Measurements from ENCODE around the gene HS6ST1. TPM values are rescaled to one million over a fixed set of nuclear protein-coding genes. Genes with fewer than 3 reads are reported as not detected.
A peak's percentile ranks its signal among the peaks of the same experiment; 100 is the strongest.
"Not testable (repeated sequence)": the region's sequence is repeated elsewhere in the genome, so short reads cannot be mapped to it uniquely, and the experiment has no call there.

HS6ST1 gene
- total RNA-seq, 2 donors from 2014 or later, result 2.9 to 14.5 TPM

GRCh38 chr2:128262315-128263253, 56.1 kb downstream of the HS6ST1 start:
- Mint-ChIP-seq H3K27ac (peak overlapping the region; percentile 5 to 65), H3K9me3 (no peaks in the 10 kb centered on the region), H3K36me3 (no peaks in the 10 kb centered on the region)
- DNase-seq (ENCODE audit: low spot score in 2 of 2), result no peak
- ATAC-seq, result no peak

DNA sequence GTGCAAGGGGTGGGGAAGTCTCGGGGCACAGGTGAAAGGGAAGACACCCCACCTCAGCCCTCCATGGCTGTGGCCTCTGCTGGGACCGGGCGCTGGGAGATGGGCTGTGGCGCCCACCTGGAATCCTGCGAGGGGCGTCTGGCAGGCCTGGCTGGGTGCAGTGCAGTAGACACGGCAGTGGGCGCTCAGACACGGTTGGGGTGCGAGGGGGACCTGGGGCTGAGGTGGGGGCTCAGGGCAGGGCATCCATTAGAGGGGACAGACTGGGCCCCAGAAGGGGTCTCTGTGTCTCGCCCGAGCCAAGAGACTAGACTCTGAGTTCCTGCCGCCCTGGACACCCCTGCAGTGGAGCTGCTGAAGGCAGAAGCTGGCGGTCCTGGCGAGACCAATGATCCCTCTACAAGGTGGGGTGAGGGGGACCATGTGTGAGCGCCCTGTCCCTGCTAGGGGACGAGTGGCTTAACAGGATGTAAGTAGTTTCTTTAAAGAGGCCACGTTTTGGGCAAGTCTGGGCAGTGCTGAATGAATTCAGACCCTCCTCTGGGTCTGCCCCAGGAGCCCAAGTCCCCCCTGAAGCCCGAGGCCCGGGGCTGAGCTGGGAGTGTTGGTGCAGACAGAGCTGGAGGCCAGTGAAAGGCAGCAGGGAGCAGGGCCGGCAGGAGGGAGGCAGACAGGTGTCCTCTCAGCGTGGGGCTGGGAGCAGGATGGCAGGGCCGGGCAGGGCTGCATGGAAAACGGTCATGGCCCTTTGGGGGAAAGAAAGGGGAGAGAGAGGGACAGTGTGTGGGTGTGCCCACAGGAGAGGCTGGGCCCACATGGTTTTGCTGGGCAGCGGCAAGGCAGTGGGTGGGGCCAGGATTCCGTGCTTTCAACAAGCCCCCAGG, 57.2 kb downstream of the HS6ST1 start:
- Mint-ChIP-seq H3K36me3 (no peaks in the 10 kb centered on the region), H3K27ac (peak overlapping the region in 1 of 2 donors; percentile 60), H3K9me3 (no peaks in the 10 kb centered on the region)
- peak in 1 of 2 donors; percentile 20 for ATAC-seq
- no peak for DNase-seq (ENCODE audit: low spot score in 2 of 2)

DNA sequence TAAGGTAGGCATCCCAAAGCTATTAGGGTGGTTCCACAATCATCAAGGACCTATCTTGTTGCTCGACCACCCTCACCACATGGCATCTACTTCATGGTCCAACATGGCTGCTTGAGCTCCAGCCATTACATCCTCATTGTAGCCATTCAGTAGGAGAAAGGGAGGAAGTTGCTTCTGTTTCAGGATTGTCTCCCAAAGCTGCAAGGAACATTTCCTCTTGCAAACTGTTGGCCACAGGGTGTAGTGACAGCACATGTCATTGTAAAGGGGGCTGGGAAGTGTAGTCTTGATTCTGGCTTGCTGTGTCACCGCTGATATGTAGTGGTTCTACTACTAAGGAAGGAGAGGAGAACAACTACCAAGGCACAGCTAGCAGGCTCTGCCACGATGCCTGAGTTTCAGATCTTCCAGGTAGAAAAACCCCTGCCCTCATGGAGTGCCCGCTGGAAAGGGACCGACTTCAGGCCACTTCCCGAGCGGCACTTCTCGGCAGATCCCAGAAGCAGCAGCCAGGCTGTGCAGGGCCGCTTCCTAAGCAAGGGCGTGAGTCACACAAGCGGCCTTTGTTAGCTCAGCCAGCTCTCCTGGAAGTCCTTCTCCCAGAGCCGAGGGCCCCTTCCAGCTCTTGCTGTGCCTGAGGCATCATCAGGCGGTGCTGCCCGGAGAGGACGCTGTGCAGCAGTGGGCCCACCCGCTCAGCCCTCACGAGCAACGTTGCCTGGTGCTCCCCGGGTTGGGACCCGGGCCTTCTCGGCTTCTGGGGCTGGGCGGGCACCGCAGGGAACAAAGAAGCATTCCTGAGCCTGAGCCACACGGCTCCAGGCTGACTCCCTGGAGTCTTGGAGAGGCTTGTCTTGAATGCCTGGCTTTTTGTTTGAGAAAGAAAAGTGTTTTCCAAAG, 58.2 kb downstream of the HS6ST1 start:
- Mint-ChIP-seq H3K36me3 (no peaks in the 10 kb centered on the region), H3K27ac (no peak overlapping the region), H3K9me3 (no peaks in the 10 kb centered on the region)
- DNase-seq (ENCODE audit: low spot score in 2 of 2) (no peak), ATAC-seq (peak in 1 of 2 donors; percentile 9)

DNA sequence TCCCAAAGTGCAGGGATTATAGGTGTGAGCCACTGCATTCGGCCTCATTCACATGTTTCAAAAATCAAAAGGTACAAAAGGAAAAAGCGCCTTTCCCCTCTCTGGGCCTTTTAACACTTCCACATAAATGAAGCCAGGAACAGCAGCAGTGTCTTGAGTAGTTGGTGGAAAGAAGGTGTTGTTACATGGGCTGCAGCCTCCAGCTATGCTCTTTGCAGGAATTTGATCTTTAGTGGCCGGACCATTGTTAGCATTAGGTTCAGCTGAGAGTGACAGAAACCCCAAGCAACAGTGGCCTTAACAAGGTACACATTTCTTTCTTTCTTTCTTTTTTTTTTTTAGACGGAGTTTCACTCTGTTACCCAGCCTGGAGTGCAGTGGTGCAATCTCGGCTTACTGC, 59.1 kb downstream of the HS6ST1 start:
- Mint-ChIP-seq H3K27ac (no peak overlapping the region), H3K9me3 (no peaks in the 10 kb centered on the region), H3K36me3 (no peaks in the 10 kb centered on the region)
- DNase-seq (ENCODE audit: low spot score in 2 of 2), result no peak
- no peak for ATAC-seq

DNA sequence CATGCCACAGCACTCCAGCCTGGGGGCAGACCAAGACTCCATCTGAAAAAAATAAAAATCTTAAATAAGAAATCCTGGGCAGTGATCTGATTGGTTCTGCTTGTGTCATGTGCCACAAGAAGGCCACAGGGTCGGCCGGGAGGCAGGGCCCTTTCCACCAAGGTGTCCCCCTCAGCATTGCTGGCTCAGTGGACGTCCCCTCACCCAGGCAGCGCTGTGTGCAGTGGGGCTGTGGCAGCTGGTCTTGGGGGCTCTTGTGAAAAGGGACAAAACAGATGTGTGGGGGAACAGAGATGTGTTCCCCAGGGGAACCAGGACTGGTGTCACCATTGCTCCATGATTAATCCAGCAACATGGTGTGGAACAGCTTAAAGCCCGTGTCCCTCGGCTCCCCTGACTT, 60.5 kb downstream of the HS6ST1 start:
- no peaks in the 10 kb centered on the region for H3K36me3 Mint-ChIP-seq
- no peaks in the 10 kb centered on the region for H3K9me3 Mint-ChIP-seq
- H3K27ac Mint-ChIP-seq, result no peak overlapping the region

GRCh38 chr2:128252501-128252900, 66.2 kb downstream of the HS6ST1 start:
- ATAC-seq (no peak), DNase-seq (ENCODE audit: low spot score in 2 of 2) (no peak)
- H3K27ac Mint-ChIP-seq, result peak overlapping the region in 1 of 2 donors; percentile 10
- no peaks in the 10 kb centered on the region for H3K9me3 Mint-ChIP-seq
- no peaks in the 10 kb centered on the region for H3K36me3 Mint-ChIP-seq

More for the DNA sequence above, 60.5 kb downstream of the HS6ST1 start:
- DNase-seq (ENCODE audit: low spot score in 2 of 2) (no peak), ATAC-seq (no peak)

DNA sequence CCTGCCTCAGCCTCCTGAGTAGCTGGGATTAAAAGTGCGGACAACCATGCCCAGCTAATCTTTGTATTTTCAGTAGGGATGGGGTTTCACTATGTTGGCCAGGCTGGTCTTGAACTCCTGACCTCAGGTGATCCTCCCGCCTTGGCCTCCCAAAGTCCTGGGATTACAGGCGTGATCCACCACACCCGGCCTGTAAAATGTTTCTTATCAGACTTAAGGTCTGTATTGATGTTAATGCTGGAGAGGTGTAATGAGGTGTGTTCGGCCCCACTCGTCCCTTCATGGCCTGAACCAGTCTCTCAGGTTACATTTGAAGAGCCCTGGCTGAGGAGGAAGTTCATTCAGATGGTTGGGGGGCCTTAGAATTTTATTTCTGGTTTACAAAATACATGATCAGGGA, 66.6 kb downstream of the HS6ST1 start:
- not testable (repeated sequence) for ATAC-seq; H3K9me3 Mint-ChIP-seq; H3K36me3 Mint-ChIP-seq; DNase-seq (ENCODE audit: low spot score in 2 of 2)
- H3K27ac Mint-ChIP-seq, result peak overlapping the region in 1 of 2 donors; percentile 10

GRCh38 chr2:128250229-128251025, 68.2 kb downstream of the HS6ST1 start:
- ATAC-seq (no peak), DNase-seq (ENCODE audit: low spot score in 2 of 2) (no peak)
- H3K36me3 Mint-ChIP-seq, result no peaks in the 10 kb centered on the region
- H3K9me3 Mint-ChIP-seq, result no peaks in the 10 kb centered on the region
- H3K27ac Mint-ChIP-seq, result no peak overlapping the region

GRCh38 chr2:128249555-128249954, 69.1 kb downstream of the HS6ST1 start:
- ATAC-seq, result no peak
- H3K36me3 Mint-ChIP-seq, result no peaks in the 10 kb centered on the region
- H3K27ac Mint-ChIP-seq, result no peak overlapping the region
- H3K9me3 Mint-ChIP-seq, result no peaks in the 10 kb centered on the region
- no peak for DNase-seq (ENCODE audit: low spot score in 2 of 2)

GRCh38 chr2:128245813-128246212, 72.9 kb downstream of the HS6ST1 start:
- H3K27ac Mint-ChIP-seq, result no peak overlapping the region
- ATAC-seq, result no peak
- no peaks in the 10 kb centered on the region for H3K9me3 Mint-ChIP-seq
- no peak for DNase-seq (ENCODE audit: low spot score in 2 of 2)
- no peaks in the 10 kb centered on the region for H3K36me3 Mint-ChIP-seq

GRCh38 chr2:128241896-128242295, 76.8 kb downstream of the HS6ST1 start:
- Mint-ChIP-seq H3K9me3 (no peaks in the 10 kb centered on the region), H3K27ac (no peak overlapping the region), H3K36me3 (no peaks in the 10 kb centered on the region)
- ATAC-seq (no peak), DNase-seq (ENCODE audit: low spot score in 2 of 2) (no peak)

DNA sequence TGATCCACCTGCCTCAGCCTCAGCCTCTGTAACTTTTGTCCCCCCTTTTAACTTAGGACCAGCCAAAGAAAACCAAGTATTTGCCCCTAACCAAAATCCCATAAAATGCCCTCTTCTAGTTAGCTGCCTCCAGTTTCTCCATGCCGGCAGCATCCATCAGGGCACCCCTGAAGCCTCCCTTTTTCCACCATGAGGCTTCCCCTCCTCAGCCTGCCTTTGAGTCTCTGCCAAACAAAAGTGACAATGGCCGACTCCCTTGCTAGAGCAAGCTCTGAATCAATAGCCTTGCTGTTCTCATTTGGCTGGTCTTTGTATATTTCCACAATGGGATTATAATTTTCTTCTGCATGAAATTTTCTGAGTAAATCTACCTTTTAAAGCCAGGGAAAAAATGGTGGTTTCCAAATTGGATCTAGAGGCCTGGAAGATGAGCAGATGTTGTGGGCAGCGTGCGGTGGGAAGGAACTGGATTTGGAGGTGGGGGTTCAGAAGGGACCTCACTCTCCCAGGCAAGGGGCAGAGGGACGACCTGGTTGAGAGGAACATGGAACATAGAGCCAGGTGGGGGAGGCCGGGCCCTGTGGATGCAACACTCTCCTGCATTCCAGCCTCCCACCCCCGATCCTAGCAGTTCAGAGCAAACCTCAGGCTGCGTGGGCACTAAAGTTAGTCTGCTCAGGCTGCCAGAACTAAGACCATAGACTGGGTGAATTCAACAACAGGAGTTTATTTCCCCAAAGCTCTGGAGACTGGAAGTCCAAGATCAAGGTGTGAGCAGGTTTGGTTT, 80.6 kb downstream of the HS6ST1 start:
- Mint-ChIP-seq H3K27ac (peak overlapping the region in 1 of 2 donors; percentile 16), H3K9me3 (no peaks in the 10 kb centered on the region)

DNA sequence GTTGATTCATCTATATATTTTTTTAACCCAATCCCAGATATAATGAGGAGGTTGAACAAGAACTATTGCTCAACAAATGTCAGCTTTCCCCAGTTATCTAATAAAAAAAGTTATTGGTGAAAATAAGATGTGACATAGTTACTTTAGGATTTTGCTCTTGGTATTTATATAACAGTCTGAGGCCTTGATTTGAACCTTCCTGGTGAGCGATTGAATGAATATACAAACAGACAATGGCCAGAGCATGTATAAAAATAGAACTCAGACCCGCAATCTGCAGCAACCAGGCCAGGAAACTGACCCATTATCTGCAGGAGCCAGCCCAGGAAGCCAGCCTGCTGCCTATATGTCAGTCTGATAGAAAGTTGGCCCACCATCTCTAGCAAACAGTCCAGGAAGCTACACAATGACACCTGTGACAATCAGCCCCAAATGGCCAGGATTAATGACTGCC, 81.6 kb downstream of the HS6ST1 start:
- no peaks in the 10 kb centered on the region for H3K9me3 Mint-ChIP-seq
- no peak for ATAC-seq
- no peak for DNase-seq (ENCODE audit: low spot score in 2 of 2)
- no peaks in the 10 kb centered on the region for H3K36me3 Mint-ChIP-seq
- no peak overlapping the region for H3K27ac Mint-ChIP-seq

More for the DNA sequence above, 80.6 kb downstream of the HS6ST1 start:
- ATAC-seq, result no peak
- H3K36me3 Mint-ChIP-seq, result no peaks in the 10 kb centered on the region
- no peak for DNase-seq (ENCODE audit: low spot score in 2 of 2)

GRCh38 chr2:128236491-128237035, 82.1 kb downstream of the HS6ST1 start:
- ATAC-seq (no peak), DNase-seq (ENCODE audit: low spot score in 2 of 2) (no peak)
- H3K9me3 Mint-ChIP-seq, result no peaks in the 10 kb centered on the region
- no peaks in the 10 kb centered on the region for H3K36me3 Mint-ChIP-seq
- H3K27ac Mint-ChIP-seq, result no peak overlapping the region

DNA sequence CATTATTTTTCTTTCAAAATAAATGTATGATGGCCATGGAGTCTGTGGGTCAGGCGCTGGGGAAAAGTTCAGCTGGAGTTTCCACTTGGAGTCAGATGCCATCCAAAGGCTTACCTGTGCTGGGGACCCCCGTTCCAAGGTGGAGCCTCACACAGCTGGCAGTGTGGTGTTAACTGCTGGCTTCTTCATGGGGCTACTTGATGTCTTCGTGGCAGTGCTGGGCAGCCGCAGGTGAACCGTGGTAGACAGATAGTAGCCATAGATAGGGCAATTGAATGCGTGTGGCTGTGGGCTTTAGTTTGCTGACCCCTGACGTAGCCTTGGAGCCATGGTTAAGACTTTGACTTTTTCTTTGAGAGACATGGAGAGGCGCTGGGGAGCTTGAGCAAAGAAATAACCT, 83.1 kb downstream of the HS6ST1 start:
- no peaks in the 10 kb centered on the region for H3K36me3 Mint-ChIP-seq
- no peak overlapping the region for H3K27ac Mint-ChIP-seq

More for the DNA sequence above, 83.1 kb downstream of the HS6ST1 start:
- ATAC-seq (no peak), DNase-seq (ENCODE audit: low spot score in 2 of 2) (no peak)
- H3K9me3 Mint-ChIP-seq, result no peaks in the 10 kb centered on the region

Data from activated naive CD4-positive, alpha-beta T cell treated with anti-CD3 and anti-CD28 coated beads, Interleukin-2, amount 50 U/mL, for 72 hours (primary cell).